CMK (cell line): Measurements from ENCODE around the gene NOTCH1.

Experiments used
- DNase-seq: peaks from one replicate; pipeline ENCODE4 v3.0.0-alpha.2; 2010; ENCODE audit warnings: low read depth

NOTCH1 gene

GRCh38 chr9:136463578-136463977, 82.3 kb downstream of the NOTCH1 start:
- no peak for DNase-seq

GRCh38 chr9:136462664-136463063, 83.2 kb downstream of the NOTCH1 start:
- DNase-seq = no peak

GRCh38 chr9:136460772-136461325, 85.0 kb downstream of the NOTCH1 start:
- DNase-seq = no peak

GRCh38 chr9:136459425-136459824, 86.4 kb downstream of the NOTCH1 start:
- no peak for DNase-seq

- DNase-seq = no peak
These were observed 88.5 kb downstream of the NOTCH1 start for GRCh38 chr9:136457326-136457725.

GRCh38 chr9:136456258-136456657, 89.6 kb downstream of the NOTCH1 start:
- no peak for DNase-seq

GRCh38 chr9:136455043-136456002, 90.5 kb downstream of the NOTCH1 start:
- DNase-seq = no peak

GRCh38 chr9:136454026-136454796, 91.6 kb downstream of the NOTCH1 start:
- no peak for DNase-seq

GRCh38 chr9:136453326-136453725, 92.5 kb downstream of the NOTCH1 start:
- DNase-seq = no peak

- no peak for DNase-seq
These were observed 94.5 kb downstream of the NOTCH1 start for GRCh38 chr9:136451221-136451877.

GRCh38 chr9:136448655-136449054, 97.2 kb downstream of the NOTCH1 start:
- no peak for DNase-seq

- no peak for DNase-seq
These were observed 98.6 kb downstream of the NOTCH1 start for GRCh38 chr9:136447173-136447778.

- no peak for DNase-seq
These were observed 100.0 kb downstream of the NOTCH1 start for GRCh38 chr9:136445799-136446198.
